Suprapubic skin (tissue), 4 donors: ENCODE results near the gene ATP8B1. TPM values are rescaled to one million over a fixed set of nuclear protein-coding genes. Genes with fewer than 3 reads are reported as not detected.

Experiments used
- DNase-seq, 2 donors: peaks; one replicate each; pipeline ENCODE4 v3.0.0-alpha.2; 2019; ENCODE audit warnings: low spot score in 2 of 2
- H3K27ac ChIP-seq: fragments of 200-600 bp; sonication (generic); one replicate; pipeline ENCODE4 v1.5.1; 2019
- H3K27me3 ChIP-seq: fragments of 200-600 bp; sonication (generic); one replicate; pipeline ENCODE4 v1.5.1; 2019
- H3K36me3 ChIP-seq: fragments of 200-600 bp; sonication (generic); one replicate; pipeline ENCODE4 v1.5.1; 2019
- H3K4me1 ChIP-seq: fragments of 200-600 bp; sonication (generic); one replicate; pipeline ENCODE4 v1.5.1; 2019
- H3K4me3 ChIP-seq: fragments of 200-600 bp; sonication (generic); one replicate; pipeline ENCODE4 v1.5.1; 2019; ENCODE audit warnings: mild to moderate bottlenecking
- H3K9me3 ChIP-seq: fragments of 200-600 bp; sonication (generic); one replicate; pipeline ENCODE4 v1.5.1; 2019
- CTCF ChIP-seq, 2 donors: fragments of 200-600 bp in 1 of 2; fragments of 450-650 bp in 1 of 2; sonication (generic) in 1 of 2; IDR thresholded peaks; one replicate each; pipeline ENCODE4 v1.5.1; 2016 to 2019; ENCODE audit warnings: antibody characterized with exemption in 2 of 2, mild to moderate bottlenecking in 1 of 2, moderate library complexity in 1 of 2
- EP300 ChIP-seq: sonication (generic); formaldehyde crosslinking; IDR thresholded peaks from one replicate; pipeline ENCODE4 v1.6.1; 2017; ENCODE audit warnings: antibody characterized with exemption
- POLR2A ChIP-seq, 2 donors: fragments of 450-650 bp; IDR thresholded peaks; one replicate each; pipeline ENCODE4 v1.6.1; 2017; ENCODE audit warnings: antibody characterized with exemption in 2 of 2, mild to moderate bottlenecking in 2 of 2, moderate library complexity in 2 of 2
- POLR2AphosphoS5 ChIP-seq, 3 donors: sonication (generic); formaldehyde crosslinking; IDR thresholded peaks; one replicate each; pipeline ENCODE4 v1.6.1; 2017; ENCODE audit warnings: antibody characterized with exemption in 3 of 3
- WGBS: methylation state at CpG from one replicate; pipeline ENCODE4 v1.1.5; 2018; 5-methylcytosine and 5-hydroxymethylcytosine counted together
- total RNA-seq, 4 donors: library from RNA; depleted of rRNA; stranded (reverse); fragments of >200 nt; gene quantifications; one replicate each; pipeline ENCODE4 v1.1.0, GENCODE V29; 2016

Gene ATP8B1
- total RNA-seq, 4 donors from 2014 or later, result 21.5 to 59.1 (median 26.0) TPM

- DNase-seq, result no peak
- TF ChIP-seq POLR2AphosphoS5 (IDR thresholded peaks at IDR 0.05) (no peak), POLR2A (IDR thresholded peaks at IDR 0.05) (no peak), EP300 (no peak), CTCF (IDR thresholded peaks at IDR 0.05) (no peak)
- peak overlapping the region; percentile 46 for H3K27ac ChIP-seq
- no peaks in the 10 kb centered on the region for H3K36me3 ChIP-seq
- 24% methylated on average over 2 of the region's 2 CpGs for WGBS
- no peaks in the 10 kb centered on the region for H3K9me3 ChIP-seq
- peaks cover 30% of the 10 kb centered on the region for H3K4me1 ChIP-seq
- H3K4me3 ChIP-seq, result no peak overlapping the region
- H3K27me3 ChIP-seq, result no peaks in the 10 kb centered on the region
Observed at GRCh38 chr18:57807336-57808117, 4.4 kb upstream of the ATP8B1 start.

GRCh38 chr18:57806978-57807285 lies 3.8 kb upstream of the ATP8B1 start:
- H3K9me3 ChIP-seq, result no peaks in the 10 kb centered on the region
- H3K27me3 ChIP-seq, result no peaks in the 10 kb centered on the region
- peak overlapping the region; percentile 46 for H3K27ac ChIP-seq
- DNase-seq, result no peak
- H3K4me3 ChIP-seq, result no peak overlapping the region
- TF ChIP-seq POLR2AphosphoS5 (IDR thresholded peaks at IDR 0.05), result no peak
- TF ChIP-seq EP300, result no peak
- TF ChIP-seq POLR2A (IDR thresholded peaks at IDR 0.05), result no peak
- no peak for TF ChIP-seq CTCF (IDR thresholded peaks at IDR 0.05)
- peaks cover 35% of the 10 kb centered on the region for H3K4me1 ChIP-seq
- 15% methylated on average over 3 of the region's 3 CpGs for WGBS
- H3K36me3 ChIP-seq, result no peaks in the 10 kb centered on the region

DNA sequence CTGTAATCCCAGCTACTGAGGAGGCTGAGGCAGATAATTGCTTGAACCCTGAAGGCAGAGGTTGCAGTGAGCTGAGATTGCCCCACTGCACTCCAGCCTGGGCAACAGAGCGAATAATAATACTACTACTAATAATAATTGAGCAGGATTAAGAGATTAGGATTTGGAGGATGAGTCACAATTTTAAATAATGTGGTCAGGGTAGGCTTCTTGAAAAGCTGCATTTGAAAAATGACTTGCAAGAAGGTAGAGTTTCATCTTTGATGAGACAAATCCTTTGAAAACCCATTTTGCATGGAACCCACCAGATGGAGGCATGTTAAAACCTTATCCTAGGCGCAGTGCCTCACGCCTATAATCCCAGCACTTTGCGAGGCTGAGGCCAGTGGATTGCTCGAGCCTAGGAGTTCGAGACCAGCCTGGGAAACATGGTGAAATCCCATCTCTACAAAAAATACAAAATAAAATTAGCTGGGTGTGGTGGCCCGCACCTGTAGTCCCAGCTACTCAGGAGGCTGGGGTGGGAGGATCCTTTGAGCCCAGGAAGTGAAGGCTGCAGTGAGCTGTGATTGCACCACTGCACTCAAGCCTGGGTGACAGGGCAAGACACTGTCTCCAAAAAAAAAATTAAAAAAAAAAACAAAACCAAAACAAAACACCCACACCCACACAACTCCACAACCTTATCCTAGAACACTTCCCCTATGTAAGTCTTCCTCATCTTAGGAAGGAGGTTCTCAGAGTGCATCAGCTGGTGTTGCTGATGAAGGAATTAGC lies 3.3 kb upstream of the ATP8B1 start:
- Histone ChIP-seq H3K36me3 (no peaks in the 10 kb centered on the region), H3K4me3 (no peak overlapping the region), H3K27me3 (no peaks in the 10 kb centered on the region), H3K27ac (peak overlapping the region; percentile 46), H3K9me3 (no peaks in the 10 kb centered on the region), H3K4me1 (peaks cover 38% of the 10 kb centered on the region)
- 59% methylated on average over 7 of the region's 7 CpGs for WGBS
- DNase-seq, result no peak
- TF ChIP-seq POLR2A (IDR thresholded peaks at IDR 0.05) (no peak), EP300 (no peak), CTCF (IDR thresholded peaks at IDR 0.05) (no peak), POLR2AphosphoS5 (IDR thresholded peaks at IDR 0.05) (no peak)

DNA sequence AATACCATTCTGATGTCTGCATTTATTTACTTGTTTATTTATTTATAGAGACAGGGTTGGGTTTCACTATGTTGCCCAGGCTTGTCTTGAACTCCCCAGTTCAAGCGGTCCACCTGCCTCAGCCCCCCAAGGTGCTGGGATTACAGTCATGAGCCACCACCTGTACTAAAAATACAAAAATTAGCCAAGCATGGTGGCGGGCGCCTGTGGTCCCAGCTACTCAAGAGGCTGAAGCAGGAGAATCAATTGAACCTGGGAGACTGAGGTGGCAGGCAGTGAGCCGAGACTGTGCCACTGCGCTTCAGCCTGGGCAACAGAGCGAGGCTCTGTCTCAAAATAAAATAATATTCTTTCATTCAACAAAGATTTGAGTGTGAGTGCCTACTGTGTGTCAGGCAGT lies 2.0 kb upstream of the ATP8B1 start:
- no peak overlapping the region for H3K27ac ChIP-seq
- WGBS, result 94% methylated on average over 6 of the region's 6 CpGs
- H3K4me3 ChIP-seq, result no peak overlapping the region
- H3K27me3 ChIP-seq, result no peaks in the 10 kb centered on the region
- peaks cover 42% of the 10 kb centered on the region for H3K4me1 ChIP-seq
- no peak for DNase-seq
- H3K9me3 ChIP-seq, result no peaks in the 10 kb centered on the region
- TF ChIP-seq CTCF (IDR thresholded peaks at IDR 0.05) (no peak), EP300 (no peak), POLR2A (IDR thresholded peaks at IDR 0.05) (no peak), POLR2AphosphoS5 (IDR thresholded peaks at IDR 0.05) (no peak)
- no peaks in the 10 kb centered on the region for H3K36me3 ChIP-seq

DNA sequence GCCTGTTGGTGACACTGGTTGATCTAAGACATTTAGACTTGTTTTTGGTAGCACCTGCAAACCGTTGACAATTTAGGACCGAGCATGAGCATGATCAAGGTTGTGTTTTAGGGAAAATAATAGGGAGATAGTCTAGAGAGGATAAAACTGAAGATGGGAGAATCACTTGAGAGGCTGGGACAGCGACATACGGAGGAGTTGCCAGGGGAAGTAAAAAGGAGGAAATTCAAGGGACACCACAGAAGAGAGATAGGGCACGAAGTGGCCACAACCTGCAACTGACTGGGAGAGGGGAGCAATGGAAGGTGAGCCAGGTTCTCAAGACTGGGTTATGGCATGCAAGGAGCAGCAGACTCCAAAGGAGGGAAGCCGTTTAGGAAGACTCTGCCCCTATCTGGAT lies 1.4 kb upstream of the ATP8B1 start:
- peaks cover 42% of the 10 kb centered on the region for H3K4me1 ChIP-seq
- H3K27me3 ChIP-seq, result no peaks in the 10 kb centered on the region
- no peak for DNase-seq
- no peaks in the 10 kb centered on the region for H3K9me3 ChIP-seq
- H3K4me3 ChIP-seq, result no peak overlapping the region
- WGBS, result 67% methylated on average over 6 of the region's 6 CpGs
- H3K27ac ChIP-seq, result no peak overlapping the region
- H3K36me3 ChIP-seq, result no peaks in the 10 kb centered on the region
- TF ChIP-seq POLR2AphosphoS5 (IDR thresholded peaks at IDR 0.05), result no peak
- no peak for TF ChIP-seq EP300
- TF ChIP-seq CTCF (IDR thresholded peaks at IDR 0.05), result no peak
- TF ChIP-seq POLR2A (IDR thresholded peaks at IDR 0.05), result no peak
